Ascending aorta (tissue), 2 donors: ENCODE measurements around the gene GALNT18. TPM values are rescaled to one million over a fixed set of nuclear protein-coding genes. Genes with fewer than 3 reads are reported as not detected.

Experiments used
- DNase-seq, 2 donors: peaks; one replicate each; pipeline ENCODE4 v3.0.0-alpha.2; 2019; ENCODE audit warnings: low spot score in 2 of 2
- H3K27ac ChIP-seq, 2 donors: fragments of 200-600 bp; sonication (generic); one replicate each; pipeline ENCODE4 v1.5.1; 2016 to 2017; ENCODE audit warnings: mild to moderate bottlenecking in 1 of 2
- H3K27me3 ChIP-seq: fragments of 200-600 bp; sonication (generic); one replicate; pipeline ENCODE4 v1.5.1; 2017
- H3K36me3 ChIP-seq, 2 donors: fragments of 200-600 bp; sonication (generic); one replicate each; pipeline ENCODE4 v1.5.1; 2016
- H3K4me1 ChIP-seq, 2 donors: fragments of 200-600 bp; sonication (generic); one replicate each; pipeline ENCODE4 v1.5.1; 2016 to 2017; ENCODE audit warnings: mild to moderate bottlenecking in 1 of 2
- H3K4me3 ChIP-seq, 2 donors: fragments of 200-600 bp; sonication (generic); one replicate each; pipeline ENCODE4 v1.5.1; 2016 to 2017; ENCODE audit warnings: mild to moderate bottlenecking in 1 of 2
- H3K9me3 ChIP-seq, 2 donors: fragments of 200-600 bp; sonication (generic); one replicate each; pipeline ENCODE4 v1.5.1; 2016
- CTCF ChIP-seq, 3 experiments: fragments of 200-600 bp in 2 of 3; fragments of 450-650 bp in 1 of 3; sonication (generic) in 2 of 3; IDR thresholded peaks; one replicate each; pipeline ENCODE4 v1.5.1; 2016 to 2019; ENCODE audit warnings: antibody characterized with exemption in 3 of 3, mild to moderate bottlenecking in 1 of 3, moderate library complexity in 1 of 3
- intact Hi-C: fragments of 100-400 bp; cut with DNase I; formaldehyde crosslinking; loops from one replicate; pipeline ENCODE4 v1.15.1; 2023
- total RNA-seq: library from RNA; depleted of rRNA; stranded (reverse); fragments of >200 nt; gene quantifications from one replicate; pipeline ENCODE4 v1.1.0, GENCODE V29; 2016

Gene GALNT18
- total RNA-seq, 1 donor from 2014 or later, result 53.5 TPM

DNA sequence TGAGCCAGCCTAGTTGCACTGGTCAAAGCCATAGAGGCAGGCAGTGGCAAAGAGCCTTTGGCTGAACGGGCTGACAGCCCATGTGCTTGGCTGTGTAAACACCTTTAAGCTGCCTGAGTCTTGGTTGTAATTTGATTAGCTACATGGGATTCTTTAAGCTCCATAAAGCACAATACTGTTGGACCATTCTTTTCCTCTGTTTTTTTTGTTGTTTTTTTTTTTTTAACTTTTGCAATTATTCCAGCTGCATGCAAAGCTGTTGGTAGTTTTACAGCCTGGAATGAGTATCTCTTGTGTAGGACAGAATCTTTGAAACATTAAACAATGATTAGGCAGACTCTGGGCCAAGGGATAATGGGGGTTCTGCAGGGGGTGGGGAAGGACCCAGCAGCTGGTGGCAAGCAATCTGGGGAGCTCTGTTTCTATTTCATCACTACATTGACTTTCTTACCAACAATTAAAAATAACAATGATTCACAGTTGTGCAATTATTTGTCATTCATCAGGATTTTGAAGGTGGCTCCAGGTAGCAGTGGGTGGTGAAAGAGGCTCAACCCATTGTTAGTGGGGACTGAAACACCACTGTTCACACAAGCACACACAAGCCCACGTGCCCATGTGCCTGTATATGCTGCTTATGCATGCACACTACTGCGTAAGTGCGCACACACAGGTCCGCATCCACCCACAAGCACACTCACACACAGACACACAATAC is 199.2 kb downstream of the GALNT18 start:
- peaks cover 0 to 5% of the 10 kb centered on the region in 2 donors for H3K4me1 ChIP-seq

GRCh38 chr11:11421509-11421908 is 200.3 kb downstream of the GALNT18 start:
- Histone ChIP-seq H3K36me3 (no peaks in the 10 kb centered on the region), H3K4me1 (peaks cover 7% of the 10 kb centered on the region in 2 donors), H3K27me3 (no peaks in the 10 kb centered on the region), H3K9me3 (no peaks in the 10 kb centered on the region), H3K4me3 (no peak overlapping the region), H3K27ac (no peak overlapping the region)
- no peak for TF ChIP-seq CTCF (IDR thresholded peaks at IDR 0.05)
- no peak for DNase-seq
- intact Hi-C loops, result no loop called here

More for the DNA sequence above, 199.2 kb downstream of the GALNT18 start:
- Histone ChIP-seq H3K36me3 (no peaks in the 10 kb centered on the region), H3K27ac (no peak overlapping the region), H3K27me3 (no peaks in the 10 kb centered on the region), H3K9me3 (no peaks in the 10 kb centered on the region), H3K4me3 (no peak overlapping the region)
- TF ChIP-seq CTCF (IDR thresholded peaks at IDR 0.05), result no peak
- intact Hi-C loops, result no loop called here
- DNase-seq, result no peak

GRCh38 chr11:11420899-11421285 is 200.9 kb downstream of the GALNT18 start:
- Histone ChIP-seq H3K9me3 (no peaks in the 10 kb centered on the region), H3K4me3 (no peak overlapping the region), H3K4me1 (peaks cover 13% of the 10 kb centered on the region in 2 donors), H3K36me3 (no peaks in the 10 kb centered on the region), H3K27ac (no peak overlapping the region), H3K27me3 (no peaks in the 10 kb centered on the region)
- TF ChIP-seq CTCF (IDR thresholded peaks at IDR 0.05), result no peak
- no peak for DNase-seq
- intact Hi-C loops, result no loop called here

- no peak overlapping the region for H3K27ac ChIP-seq
- no peaks in the 10 kb centered on the region for H3K9me3 ChIP-seq
- no peaks in the 10 kb centered on the region for H3K36me3 ChIP-seq
- H3K4me3 ChIP-seq, result no peak overlapping the region
- peaks cover 14 to 19% of the 10 kb centered on the region in 2 donors for H3K4me1 ChIP-seq
- intact Hi-C loops, result no loop called here
- H3K27me3 ChIP-seq, result no peaks in the 10 kb centered on the region
- no peak for TF ChIP-seq CTCF (IDR thresholded peaks at IDR 0.05)
- no peak for DNase-seq
Measured at GRCh38 chr11:11420191-11420898, 201.5 kb downstream of the GALNT18 start.

DNA sequence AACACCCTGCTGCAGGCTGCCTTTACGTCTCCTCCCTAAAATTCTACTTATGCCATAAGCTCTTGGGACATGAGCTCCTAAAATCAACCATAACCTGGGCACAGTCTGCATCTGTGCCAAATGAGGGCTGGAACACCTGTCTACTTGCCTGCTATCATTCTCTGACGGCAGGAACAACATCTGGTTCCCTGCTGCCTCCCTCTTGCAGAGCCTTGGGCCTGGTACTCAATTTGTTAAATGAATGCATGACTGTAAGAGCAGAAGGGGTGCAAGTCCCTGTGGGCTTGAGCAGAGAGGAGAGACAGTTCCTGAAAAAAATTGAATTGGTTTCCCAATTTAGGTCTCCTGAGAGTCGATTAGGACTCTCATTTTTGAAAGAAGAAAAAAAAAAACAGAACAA is 202.1 kb downstream of the GALNT18 start:
- H3K4me3 ChIP-seq, result no peak overlapping the region
- peaks cover 14 to 23% of the 10 kb centered on the region in 2 donors for H3K4me1 ChIP-seq
- intact Hi-C loops, result no loop called here
- no peak overlapping the region for H3K27ac ChIP-seq
- no peaks in the 10 kb centered on the region for H3K27me3 ChIP-seq
- H3K9me3 ChIP-seq, result no peaks in the 10 kb centered on the region
- DNase-seq, result no peak
- no peak for TF ChIP-seq CTCF (IDR thresholded peaks at IDR 0.05)
- no peaks in the 10 kb centered on the region for H3K36me3 ChIP-seq
